ENCODE measurements around the gene ROR2. TPM values are rescaled to one million over a fixed set of nuclear protein-coding genes. Genes with fewer than 3 reads are reported as not detected.
"Not testable (repeated sequence)": the region's sequence is repeated elsewhere in the genome, so short reads cannot be mapped to it uniquely, and the experiment has no call there.

ROR2 gene
- total and polyA plus RNA-seq, 4 experiments from 2014 or later = 0.17 to 0.31 (median 0.29) TPM; not detected in 1

GRCh38 chr9:91914404-91914803 is 35.6 kb downstream of the ROR2 start:
- Mint-ChIP-seq H3K36me3 (no peaks in the 10 kb centered on the region), H3K4me3 (no peak overlapping the region), H3K9me3 (no peaks in the 10 kb centered on the region), H3K27me3 (peaks cover 3 to 8% of the 10 kb centered on the region in 2 donors), H3K27ac (no peak overlapping the region), H3K4me1 (peaks cover 0 to 3% (median under 1%) of the 10 kb centered on the region in 4 donors)
- Histone ChIP-seq H3K4me3 (ENCODE audit: low read length in 2 of 2) (no peak overlapping the region), H3K36me3 (ENCODE audit: insufficient read depth, low read length) (no peaks in the 10 kb centered on the region), H3K27me3 (ENCODE audit: insufficient read depth, low read length) (no peaks in the 10 kb centered on the region), H3K9me3 (ENCODE audit: control insufficient read depth in 1 of 2, low read length in 2 of 2) (no peaks in the 10 kb centered on the region), H3K4me1 (ENCODE audit: insufficient read depth, low read length) (no peaks in the 10 kb centered on the region), H3K27ac (ENCODE audit: low read depth, low read length) (no peak overlapping the region)
- intact Hi-C loops (cut with micrococcal nuclease) = no loop called here
- DNase-seq = no peak
- CTCF ChIA-PET (ENCODE audit: partially characterized antibody) = no interaction called here
- POLR2A ChIA-PET (ENCODE audit: partially characterized antibody) = no interaction called here

- Mint-ChIP-seq H3K4me3 (no peak overlapping the region), H3K4me1 (peaks cover 0 to 3% (median 2%) of the 10 kb centered on the region in 4 donors), H3K27ac (no peak overlapping the region), H3K9me3 (no peaks in the 10 kb centered on the region), H3K27me3 (peaks cover 3 to 6% of the 10 kb centered on the region in 2 donors), H3K36me3 (no peaks in the 10 kb centered on the region)
- DNase-seq = no peak
- POLR2A ChIA-PET (ENCODE audit: partially characterized antibody) = no interaction called here
- no peaks in the 10 kb centered on the region for H3K9me3 ChIP-seq (ENCODE audit: control insufficient read depth in 1 of 2, low read length in 2 of 2)
- CTCF ChIA-PET (ENCODE audit: partially characterized antibody) = no interaction called here
- intact Hi-C loops (cut with micrococcal nuclease) = no loop called here
- H3K4me3 ChIP-seq (ENCODE audit: low read length in 2 of 2) = no peak overlapping the region
- no peaks in the 10 kb centered on the region for H3K4me1 ChIP-seq (ENCODE audit: insufficient read depth, low read length)
- no peaks in the 10 kb centered on the region for H3K27me3 ChIP-seq (ENCODE audit: insufficient read depth, low read length)
- no peaks in the 10 kb centered on the region for H3K36me3 ChIP-seq (ENCODE audit: insufficient read depth, low read length)
- no peak overlapping the region for H3K27ac ChIP-seq (ENCODE audit: low read depth, low read length)
Measured at GRCh38 chr9:91913986-91914385, 36.0 kb downstream of the ROR2 start.

- H3K9me3 ChIP-seq (ENCODE audit: control insufficient read depth in 1 of 2, low read length in 2 of 2) = no peaks in the 10 kb centered on the region
- DNase-seq = no peak
- H3K4me3 ChIP-seq (ENCODE audit: low read length in 2 of 2) = no peak overlapping the region
- Mint-ChIP-seq H3K27ac (no peak overlapping the region), H3K9me3 (no peaks in the 10 kb centered on the region), H3K27me3 (peaks cover 3% of the 10 kb centered on the region in 2 donors), H3K4me3 (no peak overlapping the region), H3K36me3 (no peaks in the 10 kb centered on the region), H3K4me1 (peaks cover under 1 to 7% (median 2%) of the 10 kb centered on the region in 4 donors)
- intact Hi-C loops (cut with micrococcal nuclease) = no loop called here
- H3K4me1 ChIP-seq (ENCODE audit: insufficient read depth, low read length) = no peaks in the 10 kb centered on the region
- POLR2A ChIA-PET (ENCODE audit: partially characterized antibody) = no interaction called here
- CTCF ChIA-PET (ENCODE audit: partially characterized antibody) = no interaction called here
- H3K27ac ChIP-seq (ENCODE audit: low read depth, low read length) = no peak overlapping the region
- H3K36me3 ChIP-seq (ENCODE audit: insufficient read depth, low read length) = no peaks in the 10 kb centered on the region
- H3K27me3 ChIP-seq (ENCODE audit: insufficient read depth, low read length) = no peaks in the 10 kb centered on the region
Measured at GRCh38 chr9:91913096-91913495, 36.9 kb downstream of the ROR2 start.

- DNase-seq = no peak
- ChIA-PET CTCF (ENCODE audit: partially characterized antibody) (no interaction called here), POLR2A (ENCODE audit: partially characterized antibody) (no interaction called here)
- Histone ChIP-seq H3K4me1 (ENCODE audit: insufficient read depth, low read length) (peaks cover 12% of the 10 kb centered on the region), H3K27ac (ENCODE audit: low read depth, low read length) (no peak overlapping the region), H3K27me3 (ENCODE audit: insufficient read depth, low read length) (no peaks in the 10 kb centered on the region), H3K9me3 (ENCODE audit: control insufficient read depth in 1 of 2, low read length in 2 of 2) (no peaks in the 10 kb centered on the region), H3K4me3 (ENCODE audit: low read length in 2 of 2) (no peak overlapping the region), H3K36me3 (ENCODE audit: insufficient read depth, low read length) (no peaks in the 10 kb centered on the region)
- H3K4me1 Mint-ChIP-seq = peaks cover 7 to 20% (median 11%) of the 10 kb centered on the region in 4 donors
- H3K9me3 Mint-ChIP-seq = no peaks in the 10 kb centered on the region
- no peak overlapping the region for H3K27ac Mint-ChIP-seq
- peaks cover 3% of the 10 kb centered on the region in 2 donors for H3K27me3 Mint-ChIP-seq
- H3K4me3 Mint-ChIP-seq = no peak overlapping the region
- intact Hi-C loops (cut with micrococcal nuclease) = no loop called here
- H3K36me3 Mint-ChIP-seq = no peaks in the 10 kb centered on the region
Measured at GRCh38 chr9:91911657-91912056, 38.4 kb downstream of the ROR2 start.

GRCh38 chr9:91909256-91909655 is 40.8 kb downstream of the ROR2 start:
- H3K4me3 ChIP-seq (ENCODE audit: low read length in 2 of 2); POLR2A ChIA-PET (ENCODE audit: partially characterized antibody); DNase-seq; H3K27me3 Mint-ChIP-seq; H3K9me3 Mint-ChIP-seq; H3K27ac Mint-ChIP-seq; H3K27me3 ChIP-seq (ENCODE audit: insufficient read depth, low read length); H3K36me3 Mint-ChIP-seq; H3K36me3 ChIP-seq (ENCODE audit: insufficient read depth, low read length); intact Hi-C loops (cut with micrococcal nuclease); H3K27ac ChIP-seq (ENCODE audit: low read depth, low read length); H3K9me3 ChIP-seq (ENCODE audit: control insufficient read depth in 1 of 2, low read length in 2 of 2): not testable (repeated sequence)
- peaks cover 33% of the 10 kb centered on the region for H3K4me1 ChIP-seq (ENCODE audit: insufficient read depth, low read length)
- CTCF ChIA-PET (ENCODE audit: partially characterized antibody) = interaction anchor here (0.6 kb wide), 1 partner anchor 173 kb away, joined by 3 read pairs; no protein-coding TSS in a partner anchor
- peaks cover 7 to 21% (median 15%) of the 10 kb centered on the region in 4 donors for H3K4me1 Mint-ChIP-seq
- H3K4me3 Mint-ChIP-seq = peak overlapping the region in 1 of 8 donors; percentile 39

GRCh38 chr9:91908746-91909145 is 41.3 kb downstream of the ROR2 start:
- H3K27me3 ChIP-seq (ENCODE audit: insufficient read depth, low read length) = no peaks in the 10 kb centered on the region
- peaks cover 7 to 21% (median 15%) of the 10 kb centered on the region in 4 donors for H3K4me1 Mint-ChIP-seq
- no peak for DNase-seq
- no peaks in the 10 kb centered on the region for H3K9me3 ChIP-seq (ENCODE audit: control insufficient read depth in 1 of 2, low read length in 2 of 2)
- no peak overlapping the region for H3K4me3 ChIP-seq (ENCODE audit: low read length in 2 of 2)
- H3K9me3 Mint-ChIP-seq = no peaks in the 10 kb centered on the region
- H3K27ac ChIP-seq (ENCODE audit: low read depth, low read length) = no peak overlapping the region
- intact Hi-C loops (cut with micrococcal nuclease) = no loop called here
- CTCF ChIA-PET (ENCODE audit: partially characterized antibody) = no interaction called here
- H3K27me3 Mint-ChIP-seq = no peaks in the 10 kb centered on the region
- POLR2A ChIA-PET (ENCODE audit: partially characterized antibody) = no interaction called here
- no peaks in the 10 kb centered on the region for H3K36me3 Mint-ChIP-seq
- no peaks in the 10 kb centered on the region for H3K36me3 ChIP-seq (ENCODE audit: insufficient read depth, low read length)
- H3K4me3 Mint-ChIP-seq = no peak overlapping the region
- no peak overlapping the region for H3K27ac Mint-ChIP-seq
- H3K4me1 ChIP-seq (ENCODE audit: insufficient read depth, low read length) = peaks cover 33% of the 10 kb centered on the region

- Histone ChIP-seq H3K27me3 (ENCODE audit: insufficient read depth, low read length) (no peaks in the 10 kb centered on the region), H3K4me1 (ENCODE audit: insufficient read depth, low read length) (peaks cover 33% of the 10 kb centered on the region), H3K36me3 (ENCODE audit: insufficient read depth, low read length) (no peaks in the 10 kb centered on the region), H3K9me3 (ENCODE audit: control insufficient read depth in 1 of 2, low read length in 2 of 2) (no peaks in the 10 kb centered on the region), H3K4me3 (ENCODE audit: low read length in 2 of 2) (no peak overlapping the region), H3K27ac (ENCODE audit: low read depth, low read length) (no peak overlapping the region)
- no peak for DNase-seq
- no peaks in the 10 kb centered on the region for H3K9me3 Mint-ChIP-seq
- ChIA-PET POLR2A (ENCODE audit: partially characterized antibody) (no interaction called here), CTCF (ENCODE audit: partially characterized antibody) (no interaction called here)
- intact Hi-C loops (cut with micrococcal nuclease) = no loop called here
- H3K4me1 Mint-ChIP-seq = peaks cover 7 to 21% (median 15%) of the 10 kb centered on the region in 4 donors
- no peaks in the 10 kb centered on the region for H3K27me3 Mint-ChIP-seq
- no peak overlapping the region for H3K4me3 Mint-ChIP-seq
- H3K27ac Mint-ChIP-seq = peak overlapping the region in 1 of 7 donors; percentile 57
- H3K36me3 Mint-ChIP-seq = no peaks in the 10 kb centered on the region
Measured at GRCh38 chr9:91908293-91908623, 41.8 kb downstream of the ROR2 start.
